Fibroblast of lung (primary cell): ENCODE measurements around the gene PIP. TPM values are rescaled to one million over a fixed set of nuclear protein-coding genes. Genes with fewer than 3 reads are reported as not detected.
"Not testable (repeated sequence)": the region's sequence is repeated elsewhere in the genome, so short reads cannot be mapped to it uniquely, and the experiment has no call there.

ENCODE experiments used
- DNase-seq, 2 donors: peaks; one replicate each; pipeline versions ENCODE4 v3.0.0 to v3.0.0-alpha.2; 2010; ENCODE audit warnings: low read depth in 2 of 2
- H2AFZ ChIP-seq: 2 replicates; pipeline ENCODE4 v1.5.1; 2012; ENCODE audit warnings: low read length, control low read depth, inconsistent platforms
- H3K27ac ChIP-seq: 2 replicates; pipeline ENCODE4 v1.5.1; 2011; ENCODE audit warnings: low read length, control low read depth; ENCODE audit not compliant: insufficient read depth
- H3K27me3 ChIP-seq: 2 replicates; pipeline ENCODE4 v1.5.1; 2011; ENCODE audit warnings: mild to moderate bottlenecking, low read length; ENCODE audit not compliant: control insufficient read depth, insufficient read depth
- H3K36me3 ChIP-seq: 2 replicates; pipeline ENCODE4 v1.5.1; 2011; ENCODE audit warnings: low read length; ENCODE audit not compliant: control insufficient read depth, insufficient read depth
- H3K4me1 ChIP-seq: 2 replicates; pipeline ENCODE4 v1.5.1; 2011; ENCODE audit warnings: low read length; ENCODE audit not compliant: control insufficient read depth, insufficient read depth; ENCODE audit errors: extremely low read depth
- H3K4me2 ChIP-seq: 2 replicates; pipeline ENCODE4 v1.5.1; 2011; ENCODE audit warnings: low read length, control low read depth; ENCODE audit not compliant: insufficient read depth; ENCODE audit errors: extremely low read depth
- H3K4me3 ChIP-seq, 4 experiments: fragments of 200-600 bp in 1 of 4; sonication (generic) in 1 of 4; replicated peaks in 1 of 4; 2 replicates each; pipeline ENCODE4 v1.5.1; 2011 to 2016; ENCODE audit warnings: low read length in 4 of 4, low read depth in 3 of 4, mild to moderate bottlenecking in 3 of 4, control low read depth in 2 of 4, inconsistent platforms in 1 of 4, mixed read lengths in 1 of 4; ENCODE audit not compliant: insufficient read depth in 1 of 4; ENCODE audit errors: control extremely low read depth in 1 of 4
- H3K79me2 ChIP-seq: 2 replicates; pipeline ENCODE4 v1.5.1; 2012; ENCODE audit warnings: mild to moderate bottlenecking, low read length, inconsistent platforms; ENCODE audit not compliant: control insufficient read depth, insufficient read depth
- H3K9ac ChIP-seq: 2 replicates; pipeline ENCODE4 v1.5.1; 2011; ENCODE audit warnings: mild to moderate bottlenecking, low read length, control low read depth; ENCODE audit not compliant: insufficient read depth
- H3K9me3 ChIP-seq: 2 replicates; pipeline ENCODE4 v1.5.1; 2012; ENCODE audit warnings: low read depth, low read length; ENCODE audit not compliant: control insufficient read depth, insufficient read depth
- H4K20me1 ChIP-seq: 2 replicates; pipeline ENCODE4 v1.5.1; 2011; ENCODE audit warnings: low read length; ENCODE audit not compliant: control insufficient read depth, insufficient read depth; ENCODE audit errors: extremely low read depth
- EZH2 ChIP-seq: IDR thresholded peaks from 2 replicates; pipeline ENCODE4 v1.5.1; 2012; ENCODE audit warnings: low read length, control low read depth, mild to moderate bottlenecking; ENCODE audit errors: missing control alignments
- polyA plus RNA-seq, 2 donors: library from polyadenylated mRNA; depleted of rRNA in 1 of 2; stranded (reverse) in 1 of 2; unstranded in 1 of 2; fragments of >200 nt; gene quantifications; 2 replicates each; pipeline ENCODE4 v1.2.1, GENCODE V29; 2011 to 2012; ENCODE audit warnings: missing spikeins in 1 of 2
- total RNA-seq: library from RNA; depleted of rRNA; stranded (reverse); fragments of >200 nt; gene quantifications from 2 replicates; pipeline ENCODE4 v1.2.1, GENCODE V29; 2014
- TF ChIP-seq, protein P1 (sequence below), 2 donors: IDR thresholded peaks in 1 of 2; conservative IDR thresholded peaks in 1 of 2; 1 replicate in 1 of 2; 2 replicates in 1 of 2; pipeline ENCODE4 v1.5.1; 2011 to 2012; ENCODE audit warnings: low read length in 2 of 2, control low read depth in 1 of 2, inconsistent platforms in 1 of 2, low read depth in 1 of 2, mild to moderate bottlenecking in 1 of 2

Gene PIP
- total and polyA plus RNA-seq, 2 donors (not counting 1 experiment from before 2014, with no cell fraction given): not detected

DNA sequence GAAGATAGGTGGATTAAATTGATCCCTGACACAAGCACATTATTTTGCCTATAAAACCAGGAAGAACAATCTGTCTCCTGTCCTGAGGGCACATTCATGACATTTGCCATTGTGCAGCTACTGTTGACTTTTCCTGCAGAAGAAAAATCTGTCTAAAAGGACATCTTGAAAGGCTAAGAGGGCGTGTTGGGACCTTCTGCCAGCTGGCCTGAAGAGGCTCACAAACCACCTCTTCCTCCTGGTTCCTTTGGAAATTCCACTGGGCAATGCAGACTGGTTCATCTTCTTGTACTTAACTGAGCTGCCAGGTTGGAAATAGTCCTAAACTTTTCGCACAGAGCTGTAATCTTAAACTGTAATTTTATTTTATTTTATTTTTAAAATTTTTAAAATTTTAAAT lies 35.7 kb upstream of the PIP start:
- H3K9me3 ChIP-seq: no peaks in the 10 kb centered on the region
- H3K27ac ChIP-seq: no peak overlapping the region
- H3K9ac ChIP-seq: no peak overlapping the region
- no peaks in the 10 kb centered on the region for H3K36me3 ChIP-seq
- H3K4me3 ChIP-seq: no peak overlapping the region
- H3K4me1 ChIP-seq: no peaks in the 10 kb centered on the region
- DNase-seq: no peak
- no peaks in the 10 kb centered on the region for H4K20me1 ChIP-seq
- H3K79me2 ChIP-seq: no peaks in the 10 kb centered on the region
- H3K4me2 ChIP-seq: no peak overlapping the region
- no peak for TF ChIP-seq EZH2
- TF ChIP-seq, protein P1, sequence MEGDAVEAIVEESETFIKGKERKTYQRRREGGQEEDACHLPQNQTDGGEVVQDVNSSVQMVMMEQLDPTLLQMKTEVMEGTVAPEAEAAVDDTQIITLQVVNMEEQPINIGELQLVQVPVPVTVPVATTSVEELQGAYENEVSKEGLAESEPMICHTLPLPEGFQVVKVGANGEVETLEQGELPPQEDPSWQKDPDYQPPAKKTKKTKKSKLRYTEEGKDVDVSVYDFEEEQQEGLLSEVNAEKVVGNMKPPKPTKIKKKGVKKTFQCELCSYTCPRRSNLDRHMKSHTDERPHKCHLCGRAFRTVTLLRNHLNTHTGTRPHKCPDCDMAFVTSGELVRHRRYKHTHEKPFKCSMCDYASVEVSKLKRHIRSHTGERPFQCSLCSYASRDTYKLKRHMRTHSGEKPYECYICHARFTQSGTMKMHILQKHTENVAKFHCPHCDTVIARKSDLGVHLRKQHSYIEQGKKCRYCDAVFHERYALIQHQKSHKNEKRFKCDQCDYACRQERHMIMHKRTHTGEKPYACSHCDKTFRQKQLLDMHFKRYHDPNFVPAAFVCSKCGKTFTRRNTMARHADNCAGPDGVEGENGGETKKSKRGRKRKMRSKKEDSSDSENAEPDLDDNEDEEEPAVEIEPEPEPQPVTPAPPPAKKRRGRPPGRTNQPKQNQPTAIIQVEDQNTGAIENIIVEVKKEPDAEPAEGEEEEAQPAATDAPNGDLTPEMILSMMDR (conservative IDR thresholded peaks at IDR 0.05 in 1 of 2, IDR thresholded peaks at IDR 0.05 in 1 of 2; ENCODE audit: low read depth in 1 of 2, low read length in 2 of 2): no peak
- no peak overlapping the region for H2AFZ ChIP-seq
- no peaks in the 10 kb centered on the region for H3K27me3 ChIP-seq

DNA sequence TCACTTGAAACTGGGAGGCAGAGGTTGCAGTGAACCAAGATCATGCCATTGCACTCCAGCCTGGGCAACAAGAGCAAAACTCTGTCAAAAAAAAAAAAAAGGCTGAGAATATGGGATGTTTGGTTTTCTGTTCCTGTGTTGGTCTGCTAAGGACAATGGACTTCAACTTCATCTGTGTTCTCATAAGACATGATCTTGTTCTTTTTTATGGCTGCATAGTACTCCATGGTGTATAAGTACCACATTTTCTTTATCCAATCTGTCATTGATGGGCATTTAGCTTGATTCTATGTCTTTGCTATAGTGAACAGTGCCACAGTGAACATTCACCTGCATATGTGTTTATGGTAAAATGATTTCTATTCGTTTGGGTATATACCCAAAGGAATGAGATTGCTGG lies 32.3 kb upstream of the PIP start:
- not testable (repeated sequence) for H3K9me3 ChIP-seq, DNase-seq, H3K4me2 ChIP-seq, H3K27me3 ChIP-seq, H3K4me1 ChIP-seq, H4K20me1 ChIP-seq, H3K4me3 ChIP-seq, H3K79me2 ChIP-seq, H3K9ac ChIP-seq, H2AFZ ChIP-seq, H3K36me3 ChIP-seq, H3K27ac ChIP-seq

DNA sequence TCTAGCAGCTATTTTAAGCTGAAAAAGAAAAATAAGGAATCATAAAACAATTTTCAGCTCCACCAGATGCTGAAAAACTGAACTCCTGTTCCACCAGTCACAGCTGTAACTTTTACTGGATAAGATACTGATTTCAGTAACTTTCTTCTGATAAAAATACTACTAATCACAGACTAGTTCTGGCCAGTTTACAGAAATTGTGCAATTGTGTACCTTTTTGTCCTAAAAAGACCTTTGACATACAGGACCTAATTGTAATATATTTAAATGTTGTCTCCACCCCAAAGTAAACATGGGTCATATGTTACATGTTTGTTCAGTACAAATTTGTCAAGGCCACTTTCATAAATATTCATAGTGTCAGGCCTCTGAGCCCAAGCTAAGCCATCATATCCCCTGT lies 27.1 kb upstream of the PIP start:
- Histone ChIP-seq H3K4me1 (no peaks in the 10 kb centered on the region), H3K27me3 (no peaks in the 10 kb centered on the region), H3K9me3 (no peaks in the 10 kb centered on the region), H3K4me3 (no peak overlapping the region), H2AFZ (no peak overlapping the region), H3K27ac (no peak overlapping the region), H4K20me1 (no peaks in the 10 kb centered on the region), H3K36me3 (no peaks in the 10 kb centered on the region), H3K9ac (no peak overlapping the region), H3K4me2 (no peak overlapping the region), H3K79me2 (no peaks in the 10 kb centered on the region)
- no peak for TF ChIP-seq EZH2
- TF ChIP-seq, protein P1 (conservative IDR thresholded peaks at IDR 0.05 in 1 of 2, IDR thresholded peaks at IDR 0.05 in 1 of 2; ENCODE audit: low read depth in 1 of 2, low read length in 2 of 2): no peak
- DNase-seq: no peak

DNA sequence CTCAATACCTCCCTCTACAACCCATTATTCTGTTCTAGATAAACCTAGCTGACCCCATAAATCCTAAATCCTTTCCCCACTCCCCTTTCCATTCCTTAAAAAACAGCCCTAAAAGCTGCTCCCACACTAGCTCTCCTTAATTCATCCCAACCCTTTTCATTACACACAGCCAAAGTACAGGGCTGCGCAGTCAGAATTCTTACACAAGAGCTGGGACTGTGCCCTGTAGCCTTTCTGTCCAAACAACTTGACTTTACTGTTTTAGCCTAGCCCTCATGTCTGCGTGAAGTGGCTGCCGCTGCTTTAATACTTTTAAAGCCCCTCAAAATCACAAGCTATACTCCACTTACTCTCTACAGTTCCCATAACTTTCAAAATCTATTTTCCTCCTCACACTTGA lies 23.9 kb upstream of the PIP start:
- not testable (repeated sequence) for H3K27ac ChIP-seq, H3K4me3 ChIP-seq, H3K79me2 ChIP-seq, DNase-seq, H3K9ac ChIP-seq, H3K36me3 ChIP-seq, H3K4me1 ChIP-seq, H3K9me3 ChIP-seq, H2AFZ ChIP-seq, H3K4me2 ChIP-seq, H4K20me1 ChIP-seq, H3K27me3 ChIP-seq
